ENCODE measurements around the gene TRPV6.

The TRPV6 gene

DNA sequence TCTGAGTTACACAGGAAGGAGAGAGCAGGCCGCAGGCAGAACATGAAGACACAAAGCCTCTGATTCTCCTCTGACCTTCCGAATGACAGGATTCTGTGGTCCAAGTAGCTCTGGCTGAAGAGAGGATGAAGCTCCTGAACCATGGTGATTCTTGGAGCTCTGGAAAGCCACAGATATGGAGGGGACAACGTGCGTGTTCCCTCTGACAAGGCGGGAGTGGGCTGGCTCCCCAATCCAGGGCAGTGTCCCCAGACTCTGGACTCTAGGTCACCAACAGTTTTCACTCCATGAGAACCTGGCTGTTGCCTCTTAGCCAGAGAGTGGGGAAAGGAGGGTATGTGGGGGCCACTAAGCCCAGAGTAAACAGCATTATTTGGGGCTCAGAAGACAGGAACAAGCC, 7.4 kb upstream of the TRPV6 start:
- H3K9me2 ChIP-seq (replicated peaks; ENCODE audit: insufficient read depth, low read length) = no peaks in the 10 kb centered on the region
- TF ChIP-seq EZH2 (optimal IDR thresholded peaks at IDR 0.05; ENCODE audit: low read depth, low read length) = no peak
- TF ChIP-seq, protein P1, sequence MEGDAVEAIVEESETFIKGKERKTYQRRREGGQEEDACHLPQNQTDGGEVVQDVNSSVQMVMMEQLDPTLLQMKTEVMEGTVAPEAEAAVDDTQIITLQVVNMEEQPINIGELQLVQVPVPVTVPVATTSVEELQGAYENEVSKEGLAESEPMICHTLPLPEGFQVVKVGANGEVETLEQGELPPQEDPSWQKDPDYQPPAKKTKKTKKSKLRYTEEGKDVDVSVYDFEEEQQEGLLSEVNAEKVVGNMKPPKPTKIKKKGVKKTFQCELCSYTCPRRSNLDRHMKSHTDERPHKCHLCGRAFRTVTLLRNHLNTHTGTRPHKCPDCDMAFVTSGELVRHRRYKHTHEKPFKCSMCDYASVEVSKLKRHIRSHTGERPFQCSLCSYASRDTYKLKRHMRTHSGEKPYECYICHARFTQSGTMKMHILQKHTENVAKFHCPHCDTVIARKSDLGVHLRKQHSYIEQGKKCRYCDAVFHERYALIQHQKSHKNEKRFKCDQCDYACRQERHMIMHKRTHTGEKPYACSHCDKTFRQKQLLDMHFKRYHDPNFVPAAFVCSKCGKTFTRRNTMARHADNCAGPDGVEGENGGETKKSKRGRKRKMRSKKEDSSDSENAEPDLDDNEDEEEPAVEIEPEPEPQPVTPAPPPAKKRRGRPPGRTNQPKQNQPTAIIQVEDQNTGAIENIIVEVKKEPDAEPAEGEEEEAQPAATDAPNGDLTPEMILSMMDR (IDR thresholded peaks at IDR 0.05; ENCODE audit: low read length) = no peak
- TF ChIP-seq EZH2phosphoT487 (IDR thresholded peaks at IDR 0.05; ENCODE audit: low read length) = no peak
- H3K9me3 ChIP-seq (replicated peaks; ENCODE audit: insufficient read depth, low read length) = no peaks in the 10 kb centered on the region
- H3K36me3 ChIP-seq (replicated peaks; ENCODE audit: insufficient read depth, low read length) = no peaks in the 10 kb centered on the region
- no peak for DNase-seq
- H3K4me2 ChIP-seq (ENCODE audit: low read depth, low read length) = no peak overlapping the region
- no peaks in the 10 kb centered on the region for H4K20me1 ChIP-seq (ENCODE audit: insufficient read depth, low read length)
- no peaks in the 10 kb centered on the region for H3K79me2 ChIP-seq (ENCODE audit: low read length)
- no peak overlapping the region for H3K9ac ChIP-seq (ENCODE audit: low read length)
- no peak overlapping the region for H2AFZ ChIP-seq (ENCODE audit: low read length)
- H3F3A ChIP-seq (ENCODE audit: insufficient read depth, low read length) = no peaks in the 10 kb centered on the region
- no peaks in the 10 kb centered on the region for H3K27me3 ChIP-seq (replicated peaks; ENCODE audit: insufficient read depth, low read length)
- H3K4me1 ChIP-seq (ENCODE audit: low read length) = no peaks in the 10 kb centered on the region
- no peak overlapping the region for H3K4me3 ChIP-seq (ENCODE audit: low read length)
- H3K27ac ChIP-seq (ENCODE audit: low read length) = no peak overlapping the region

DNA sequence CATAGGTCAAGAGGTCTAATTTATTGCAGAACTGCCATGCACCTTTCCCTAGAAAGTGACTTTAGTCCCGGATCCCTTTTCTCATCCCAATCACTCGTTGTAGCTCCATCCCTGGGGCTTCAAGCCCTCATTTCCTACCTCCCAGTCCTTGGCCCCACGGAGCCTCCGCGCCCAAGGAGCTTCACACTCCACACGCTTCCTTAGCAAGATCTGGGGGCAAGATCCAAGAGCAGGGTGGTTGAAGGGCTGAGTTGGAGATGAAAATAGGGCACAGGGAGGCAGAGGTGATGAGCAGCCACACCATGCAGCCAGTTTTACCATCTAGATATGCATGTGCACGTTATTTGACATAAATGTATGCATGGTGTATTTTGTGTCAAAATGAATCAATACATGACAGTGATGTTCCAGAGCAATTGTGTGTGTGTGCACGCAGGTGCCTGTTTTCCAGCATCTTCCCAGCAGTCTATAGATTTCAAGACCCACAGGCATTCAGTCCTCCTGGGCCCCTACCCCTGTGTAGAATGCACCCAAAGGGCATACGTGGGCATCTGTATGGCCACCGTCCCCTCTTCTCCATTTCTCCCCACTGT, 6.0 kb upstream of the TRPV6 start:
- H2AFZ ChIP-seq (ENCODE audit: low read length) = no peak overlapping the region
- H3K4me2 ChIP-seq (ENCODE audit: low read depth, low read length) = no peak overlapping the region
- no peaks in the 10 kb centered on the region for H3F3A ChIP-seq (ENCODE audit: insufficient read depth, low read length)
- no peaks in the 10 kb centered on the region for H3K9me3 ChIP-seq (replicated peaks; ENCODE audit: insufficient read depth, low read length)
- H3K27ac ChIP-seq (ENCODE audit: low read length) = no peak overlapping the region
- H3K4me1 ChIP-seq (ENCODE audit: low read length) = no peaks in the 10 kb centered on the region
- no peaks in the 10 kb centered on the region for H3K36me3 ChIP-seq (replicated peaks; ENCODE audit: insufficient read depth, low read length)
- H3K9me2 ChIP-seq (replicated peaks; ENCODE audit: insufficient read depth, low read length) = no peaks in the 10 kb centered on the region
- no peak overlapping the region for H3K4me3 ChIP-seq (ENCODE audit: low read length)
- no peak for TF ChIP-seq EZH2 (optimal IDR thresholded peaks at IDR 0.05; ENCODE audit: low read depth, low read length)
- H3K9ac ChIP-seq (ENCODE audit: low read length) = no peak overlapping the region
- H3K79me2 ChIP-seq (ENCODE audit: low read length) = no peaks in the 10 kb centered on the region
- no peaks in the 10 kb centered on the region for H4K20me1 ChIP-seq (ENCODE audit: insufficient read depth, low read length)
- DNase-seq = no peak
- no peaks in the 10 kb centered on the region for H3K27me3 ChIP-seq (replicated peaks; ENCODE audit: insufficient read depth, low read length)

GRCh38 chr7:142890874-142891485, 5.4 kb upstream of the TRPV6 start:
- H3F3A ChIP-seq (ENCODE audit: insufficient read depth, low read length) = no peaks in the 10 kb centered on the region

More at GRCh38 chr7:142890874-142891485, 5.4 kb upstream of the TRPV6 start:
- H3K9ac ChIP-seq (ENCODE audit: low read length) = no peak overlapping the region
- no peaks in the 10 kb centered on the region for H4K20me1 ChIP-seq (ENCODE audit: insufficient read depth, low read length)
- H3K27ac ChIP-seq (ENCODE audit: low read length) = no peak overlapping the region
- H2AFZ ChIP-seq (ENCODE audit: low read length) = no peak overlapping the region
- H3K4me3 ChIP-seq (ENCODE audit: low read length) = no peak overlapping the region
- H3K9me3 ChIP-seq (replicated peaks; ENCODE audit: insufficient read depth, low read length) = no peaks in the 10 kb centered on the region
- H3K79me2 ChIP-seq (ENCODE audit: low read length) = no peaks in the 10 kb centered on the region
- TF ChIP-seq, protein P1 (IDR thresholded peaks at IDR 0.05; ENCODE audit: low read length) = no peak
- no peak for TF ChIP-seq EZH2phosphoT487 (IDR thresholded peaks at IDR 0.05; ENCODE audit: low read length)
- TF ChIP-seq EZH2 (optimal IDR thresholded peaks at IDR 0.05; ENCODE audit: low read depth, low read length) = no peak
- H3K4me2 ChIP-seq (ENCODE audit: low read depth, low read length) = no peak overlapping the region
- no peaks in the 10 kb centered on the region for H3K4me1 ChIP-seq (ENCODE audit: low read length)
- no peaks in the 10 kb centered on the region for H3K9me2 ChIP-seq (replicated peaks; ENCODE audit: insufficient read depth, low read length)
- H3K36me3 ChIP-seq (replicated peaks; ENCODE audit: insufficient read depth, low read length) = no peaks in the 10 kb centered on the region
- DNase-seq = no peak
- H3K27me3 ChIP-seq (replicated peaks; ENCODE audit: insufficient read depth, low read length) = no peaks in the 10 kb centered on the region
